Effector CD8-positive, alpha-beta T cell (primary cell): ENCODE results near the gene SLC26A1.

Experiments used
- DNase-seq: peaks from one replicate; lab custom pipeline; 2025; lab: John Stamatoyannopoulos, UW

Gene SLC26A1

DNA sequence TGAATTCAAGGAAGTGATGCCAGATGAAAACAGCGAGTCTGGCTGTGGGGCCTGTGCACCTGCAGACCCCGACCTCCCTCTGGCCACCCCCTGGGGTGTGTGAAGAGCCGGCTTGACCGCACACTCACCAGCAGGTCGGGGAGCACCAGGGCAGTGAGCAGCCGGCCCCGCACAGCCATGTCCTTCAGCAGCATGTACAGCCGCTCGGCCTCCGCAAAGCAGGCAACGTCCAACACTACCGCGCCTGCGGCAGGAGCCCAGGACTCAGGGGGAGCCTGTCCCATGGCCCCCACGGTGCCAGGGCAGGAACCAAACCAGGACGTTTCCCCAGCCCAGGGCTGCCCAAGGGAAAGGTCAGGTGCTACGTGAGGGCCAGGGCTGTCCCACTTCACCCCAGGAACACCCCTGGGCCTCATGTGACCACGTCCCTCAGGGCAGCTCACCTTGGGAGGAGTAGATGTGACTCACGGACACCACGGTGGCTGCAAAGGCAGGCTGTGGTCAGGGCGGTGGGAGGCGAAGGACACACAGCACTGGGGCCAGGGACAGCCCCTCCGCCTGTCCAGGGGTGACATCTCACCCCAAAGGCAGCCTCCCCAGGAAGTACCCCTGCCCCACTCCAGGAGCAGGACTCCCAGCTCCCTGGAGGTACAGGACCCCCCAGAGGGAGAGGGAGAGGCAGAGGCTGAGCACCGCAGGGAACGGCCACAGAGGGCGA, 28.0 kb downstream of the SLC26A1 start:
- no peak for DNase-seq

DNA sequence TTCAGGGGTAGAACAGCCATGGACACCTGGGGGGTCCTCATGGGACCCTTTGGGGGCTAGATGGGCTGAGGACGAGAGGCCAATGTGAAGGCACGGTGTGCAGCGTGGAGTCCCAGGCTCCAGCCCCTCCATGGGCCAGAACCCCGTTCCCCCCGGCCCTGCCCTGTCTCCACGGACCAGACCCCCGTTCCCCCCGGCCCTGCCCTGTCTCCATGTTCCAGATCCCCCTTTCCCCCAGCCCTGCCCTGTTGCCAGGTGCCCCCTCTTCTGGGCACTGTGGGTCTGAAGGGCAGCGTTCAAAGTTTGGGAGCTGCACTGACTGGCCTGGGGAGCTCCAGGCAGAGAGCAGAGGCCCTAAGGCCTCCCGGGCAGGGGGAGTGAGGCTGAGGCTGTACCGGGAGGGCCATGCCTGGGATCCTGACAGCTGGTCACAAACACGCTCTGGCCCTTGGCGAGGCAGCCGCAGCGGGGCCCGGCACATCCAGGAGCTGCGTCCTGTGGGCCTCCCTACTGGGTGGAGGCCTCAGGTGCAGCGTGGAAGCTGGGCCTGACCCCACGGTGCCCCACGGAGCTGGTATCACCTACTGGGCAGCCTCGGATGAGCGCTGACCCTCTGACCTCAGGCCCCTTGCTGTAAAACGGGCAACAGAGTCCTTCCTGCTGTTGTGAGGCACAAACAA, 28.7 kb downstream of the SLC26A1 start:
- DNase-seq, result no peak

DNA sequence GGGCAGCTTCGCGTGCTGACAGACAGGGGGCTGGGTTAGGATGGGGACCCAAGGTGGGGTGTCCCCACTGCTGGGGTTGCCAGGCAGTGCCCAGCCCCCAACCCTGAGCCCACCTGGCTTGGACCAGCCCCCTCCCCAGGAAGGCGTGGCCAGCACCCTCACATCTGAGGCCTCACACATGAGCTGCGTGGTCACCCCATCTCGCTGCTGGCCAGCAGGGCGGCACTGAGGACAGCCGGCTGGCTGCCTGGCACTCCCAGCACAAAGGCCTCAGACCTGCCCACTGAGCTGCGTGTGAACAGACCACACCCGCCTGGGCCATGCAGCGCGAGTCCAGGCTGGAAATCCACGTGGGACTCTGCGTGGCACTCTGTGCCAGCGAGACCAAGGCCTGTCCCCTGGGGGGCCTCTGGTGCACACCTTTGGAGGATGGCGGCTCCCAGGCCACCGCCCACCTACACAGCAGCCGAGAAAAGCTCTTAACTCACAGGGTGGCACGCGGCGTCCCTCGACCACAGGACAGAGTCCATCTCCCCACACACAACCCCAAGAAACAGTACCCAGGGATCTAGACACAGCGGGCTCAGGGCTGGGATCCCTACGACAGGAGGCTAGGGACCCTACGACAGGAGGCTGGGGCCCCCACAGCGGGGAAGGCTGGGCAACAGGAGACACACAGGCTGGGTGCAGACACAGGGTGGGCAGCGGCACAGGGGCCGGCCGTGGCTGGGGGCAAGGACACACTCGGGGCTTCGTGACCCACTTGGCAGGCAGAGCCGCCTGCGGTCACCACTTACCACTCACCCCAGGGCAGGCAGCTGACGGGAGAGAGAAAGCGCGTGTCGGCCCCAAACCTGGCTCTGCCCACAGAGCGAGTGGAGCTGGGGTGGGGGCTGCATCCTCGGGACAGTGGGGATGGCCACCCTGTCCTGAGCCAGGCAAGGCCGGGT, 29.7 kb downstream of the SLC26A1 start:
- no peak for DNase-seq

DNA sequence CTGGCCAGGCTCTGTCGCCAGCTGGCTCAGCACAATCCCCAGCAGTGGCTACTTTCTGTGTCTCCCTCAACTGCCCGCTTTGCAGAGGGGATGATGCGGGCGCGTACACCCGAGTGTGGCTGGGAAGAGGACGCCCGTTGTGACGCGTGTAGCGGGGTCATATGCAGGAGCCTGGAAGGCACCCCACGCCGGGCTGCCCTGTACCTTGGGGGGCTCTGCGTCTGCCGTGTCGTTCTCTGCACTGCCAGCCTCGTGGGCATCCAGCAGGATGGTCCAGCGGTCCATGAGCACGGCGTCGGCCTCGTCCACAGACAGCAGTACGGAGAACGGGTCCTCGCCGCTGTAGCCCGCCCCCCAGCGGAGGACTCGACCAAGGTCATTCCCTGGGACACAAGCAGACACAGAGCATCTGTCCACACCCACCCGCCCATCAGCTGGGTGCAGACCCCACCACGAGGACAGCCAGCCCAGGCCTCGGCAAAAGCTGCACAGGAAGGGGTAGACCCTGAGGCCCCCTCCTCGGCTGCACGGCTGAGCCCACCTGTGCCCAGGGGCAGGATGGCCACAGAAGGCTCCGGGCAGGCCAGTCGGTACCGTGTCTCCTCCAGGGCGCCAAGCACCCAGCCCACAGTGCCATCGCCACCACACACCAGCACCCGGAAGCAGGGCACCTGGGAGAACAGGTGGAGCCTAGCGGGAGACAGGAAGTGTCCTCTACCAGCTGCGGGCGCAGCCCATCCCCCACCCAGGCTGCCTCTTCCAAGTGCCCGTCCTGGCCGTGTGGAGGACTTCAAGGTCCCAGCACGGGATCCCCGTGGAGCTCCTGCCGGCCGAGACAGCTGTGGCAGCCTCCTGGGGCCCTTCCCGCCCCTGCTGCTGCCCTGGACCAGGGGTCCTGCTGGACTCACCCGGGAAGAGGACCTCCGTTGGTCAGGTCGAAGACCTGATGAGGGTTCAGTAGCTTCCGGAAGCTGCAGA, 30.7 kb downstream of the SLC26A1 start:
- no peak for DNase-seq

DNA sequence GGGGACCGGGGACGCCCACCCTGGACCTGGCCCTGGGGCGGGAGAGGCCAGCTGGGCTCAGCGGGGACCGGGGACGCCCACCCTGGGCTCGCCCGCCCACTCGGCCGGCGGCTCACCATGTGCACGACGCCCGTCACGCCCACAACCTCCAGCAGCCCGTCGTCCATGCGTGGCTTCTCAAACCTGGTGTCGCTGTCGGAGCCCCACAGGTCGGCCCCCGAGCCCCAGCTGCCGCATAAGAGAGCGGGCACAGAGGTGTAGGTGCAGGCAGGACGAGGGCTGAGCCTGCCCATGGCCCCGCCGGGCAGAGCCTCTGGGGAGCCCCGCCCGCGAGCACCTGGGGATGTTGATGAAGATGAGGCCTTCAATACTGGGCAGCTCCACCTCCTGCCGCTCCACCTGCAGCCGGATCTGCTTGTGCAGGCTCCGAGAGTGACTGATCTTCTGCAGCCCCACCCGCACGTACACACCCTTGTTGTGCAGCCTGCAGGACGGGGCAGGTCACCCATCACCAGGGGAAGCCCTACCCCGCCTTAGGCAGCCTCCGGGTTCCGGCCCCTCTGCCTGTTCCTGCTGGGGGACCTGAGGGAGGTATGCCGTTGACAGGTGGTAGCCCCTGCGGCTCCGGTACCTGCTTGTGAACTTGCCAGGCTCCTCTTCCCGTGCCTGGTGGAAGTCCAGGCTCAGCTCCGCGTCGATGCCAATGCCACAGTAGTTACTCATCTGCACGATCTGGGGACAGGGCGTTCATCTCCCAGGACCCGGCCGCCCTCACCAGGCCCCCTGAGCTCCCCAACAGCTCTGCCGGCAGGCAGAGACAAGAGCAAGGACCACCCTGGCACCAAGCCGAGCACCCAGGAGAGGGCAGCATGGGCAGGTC, 31.6 kb downstream of the SLC26A1 start:
- DNase-seq, result no peak

DNA sequence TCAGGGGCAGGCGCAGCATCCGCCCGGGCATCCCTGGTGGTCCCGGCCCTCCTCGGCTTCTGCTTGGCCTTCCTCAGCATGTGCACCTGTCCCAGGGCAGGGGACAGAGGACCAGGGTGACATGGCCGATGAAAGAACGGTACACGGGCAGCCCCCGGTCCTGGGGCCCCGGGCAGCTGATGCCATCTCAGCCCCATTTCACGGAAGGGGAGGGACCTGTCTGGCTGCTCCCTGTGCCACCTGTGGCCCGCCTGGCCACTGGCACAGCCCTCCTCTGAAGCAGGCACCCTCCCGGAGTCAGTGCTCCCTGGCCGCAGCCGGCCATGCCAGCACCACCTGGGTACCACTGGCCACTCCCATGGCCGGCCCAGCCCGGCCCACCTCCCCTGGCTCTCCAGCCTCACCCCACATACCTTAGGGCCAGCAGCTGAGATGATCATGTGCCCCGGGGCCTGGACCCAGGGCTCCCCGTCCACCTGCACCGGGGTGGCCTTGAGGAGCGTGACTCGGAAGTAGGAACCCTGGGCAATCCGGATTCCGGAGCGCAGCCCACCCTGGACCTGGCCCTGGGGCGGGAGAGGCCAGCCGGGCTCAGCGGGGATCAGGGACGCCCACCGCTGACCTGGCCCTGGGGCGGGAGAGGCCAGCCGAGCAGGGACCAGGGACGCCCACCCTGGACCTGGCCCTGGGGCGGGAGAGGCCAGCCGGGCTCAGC, 32.4 kb downstream of the SLC26A1 start:
- no peak for DNase-seq

DNA sequence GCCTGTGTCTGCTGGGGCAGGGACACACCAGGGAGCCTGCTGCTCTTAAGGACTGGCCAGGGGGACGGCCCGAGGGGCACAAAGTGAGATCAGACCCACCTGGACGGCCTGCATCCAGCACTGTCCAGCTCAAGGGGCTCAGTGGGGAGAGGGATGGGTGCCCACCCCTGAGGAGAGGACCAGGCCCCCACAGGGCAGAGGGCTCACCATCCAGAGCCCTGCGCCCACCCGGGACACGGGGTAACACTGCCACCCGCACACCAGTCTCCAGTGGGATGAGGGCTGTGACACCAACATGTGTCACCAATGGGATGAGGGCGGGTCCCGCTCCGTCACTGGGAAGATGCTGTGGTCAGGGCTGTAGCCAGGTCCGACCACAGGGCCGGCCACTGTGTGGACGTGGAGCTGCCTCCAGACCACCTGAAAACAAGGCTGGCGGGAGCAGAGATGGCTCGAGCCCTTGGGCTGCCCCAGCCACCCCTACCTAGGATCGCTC, 33.0 kb downstream of the SLC26A1 start:
- no peak for DNase-seq

DNA sequence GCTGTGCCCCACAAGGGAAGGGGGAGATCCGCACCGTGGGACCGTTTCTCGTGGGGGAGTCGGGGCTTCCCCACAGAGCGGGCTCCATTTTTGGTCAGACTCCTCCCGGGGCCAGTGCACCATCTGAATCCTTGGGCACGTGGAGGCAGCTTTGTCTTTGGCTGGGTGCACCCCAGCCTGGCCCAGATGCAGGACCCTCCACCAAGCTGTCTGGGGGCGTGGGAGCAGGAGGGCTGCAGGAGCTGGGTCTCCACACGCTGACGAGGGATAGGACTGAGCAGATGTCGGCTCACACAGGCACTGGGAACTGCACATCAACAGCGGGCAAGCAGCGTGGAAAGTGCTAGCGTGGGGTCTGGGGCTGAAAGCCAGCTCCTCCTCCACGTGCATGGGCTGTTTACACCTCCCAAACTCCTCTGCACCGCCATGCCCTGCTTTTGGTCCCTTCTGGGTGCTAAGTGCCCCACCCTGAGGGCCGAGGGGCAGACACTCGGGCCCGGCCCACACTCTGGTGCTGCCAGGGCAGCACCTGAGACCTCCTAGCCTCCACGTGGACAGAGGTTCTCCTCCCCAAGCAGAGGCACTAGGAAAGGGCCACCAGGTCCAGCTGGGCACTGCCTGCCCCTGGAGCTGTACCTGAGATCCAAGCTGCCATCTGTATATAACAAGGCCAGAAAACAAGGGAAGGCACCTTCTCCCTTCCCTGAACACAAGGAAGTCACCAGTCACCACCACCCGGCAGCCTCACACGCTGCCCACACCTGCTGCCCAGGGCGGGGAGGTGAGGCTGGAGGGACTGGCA, 33.7 kb downstream of the SLC26A1 start:
- no peak for DNase-seq

DNA sequence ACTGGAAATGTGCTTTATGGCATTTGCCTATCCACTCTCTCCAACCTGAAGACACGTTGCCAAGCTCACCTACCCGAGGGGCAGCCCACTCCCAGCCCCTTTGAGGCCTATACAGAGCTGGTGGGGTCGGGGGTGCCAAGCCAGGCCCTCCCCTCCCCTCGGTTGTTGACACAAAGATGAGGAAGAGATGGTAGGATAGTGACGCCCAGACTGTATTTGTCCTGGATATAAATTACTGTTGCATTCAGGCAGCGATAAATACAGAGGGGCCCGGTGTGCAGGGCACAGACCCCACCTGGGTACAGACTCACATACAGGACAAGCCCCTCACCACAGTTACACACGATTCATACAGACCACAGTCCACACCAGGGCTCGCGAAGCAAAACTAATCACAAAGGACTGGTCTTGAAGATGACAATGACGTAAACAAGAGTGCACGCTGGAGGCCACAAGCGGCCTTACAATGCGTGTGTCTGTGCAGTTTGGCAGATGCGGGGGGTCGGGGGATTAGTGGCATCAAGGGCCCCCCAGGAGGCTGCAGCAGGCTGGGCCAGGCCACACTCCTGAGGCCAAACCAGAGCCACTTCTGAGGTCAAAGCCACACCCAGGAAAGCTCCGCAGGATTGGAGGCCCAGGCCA, 34.4 kb downstream of the SLC26A1 start:
- DNase-seq, result no peak

DNA sequence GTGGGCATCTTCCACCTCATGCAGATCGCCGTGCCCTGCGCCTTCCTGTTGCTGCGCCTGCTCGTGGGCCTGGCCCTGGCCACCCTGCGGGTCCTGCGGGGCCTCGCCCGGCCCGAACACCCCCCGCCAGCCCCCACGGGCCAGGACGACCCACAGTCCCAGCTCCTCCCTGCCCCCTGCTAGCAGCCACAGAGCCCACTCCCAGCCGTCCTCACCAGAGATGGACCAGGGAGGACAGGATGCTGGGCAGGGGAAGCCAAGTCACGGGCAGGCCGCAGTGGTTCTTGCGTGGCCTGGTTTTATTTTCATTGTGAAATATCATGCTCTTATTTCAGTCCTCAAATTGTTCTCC, 34.9 kb downstream of the SLC26A1 start:
- no peak for DNase-seq

DNA sequence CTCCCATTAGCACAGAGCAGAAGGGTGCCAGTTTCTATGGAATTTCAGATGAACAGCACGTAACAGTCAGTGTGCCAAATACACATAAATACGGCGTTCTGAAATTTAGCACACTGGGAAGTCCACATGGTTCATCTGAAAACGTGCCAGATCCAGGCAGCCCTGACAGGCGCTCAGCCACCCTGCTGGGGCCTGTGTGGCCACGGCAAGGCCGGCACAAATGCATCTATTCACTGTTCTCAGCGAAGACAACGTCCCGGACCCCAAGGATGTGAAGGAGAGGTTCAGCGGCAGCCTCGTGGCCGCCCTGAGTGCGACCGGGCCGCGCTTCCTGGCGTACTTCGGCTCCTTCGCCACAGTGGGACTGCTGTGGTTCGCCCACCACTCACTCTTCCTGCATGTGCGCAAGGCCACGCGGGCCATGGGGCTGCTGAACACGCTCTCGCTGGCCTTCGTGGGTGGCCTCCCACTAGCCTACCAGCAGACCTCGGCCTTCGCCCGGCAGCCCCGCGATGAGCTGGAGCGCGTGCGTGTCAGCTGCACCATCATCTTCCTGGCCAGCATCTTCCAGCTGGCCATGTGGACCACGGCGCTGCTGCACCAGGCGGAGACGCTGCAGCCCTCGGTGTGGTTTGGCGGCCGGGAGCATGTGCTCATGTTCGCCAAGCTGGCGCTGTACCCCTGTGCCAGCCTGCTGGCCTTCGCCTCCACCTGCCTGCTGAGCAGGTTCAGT, 35.5 kb downstream of the SLC26A1 start:
- DNase-seq, result no peak

DNA sequence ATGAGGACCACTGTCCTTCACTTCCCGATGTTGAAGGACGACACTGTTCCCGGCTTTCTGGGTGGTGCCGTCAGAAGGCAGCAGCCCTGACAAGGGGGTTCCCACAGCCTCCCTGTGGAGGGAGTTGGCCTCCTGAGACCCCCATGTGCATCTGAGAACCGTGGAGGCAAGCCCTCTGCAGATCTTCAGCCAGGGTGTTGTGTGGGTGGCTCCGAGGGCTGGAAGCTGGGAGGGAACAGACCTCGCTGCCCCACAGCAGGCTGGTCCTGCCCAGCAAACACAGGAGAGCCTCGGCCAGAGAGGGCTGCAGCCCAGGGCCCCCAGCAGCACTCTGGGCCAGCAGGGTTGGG, 36.0 kb downstream of the SLC26A1 start:
- DNase-seq, result no peak

DNA sequence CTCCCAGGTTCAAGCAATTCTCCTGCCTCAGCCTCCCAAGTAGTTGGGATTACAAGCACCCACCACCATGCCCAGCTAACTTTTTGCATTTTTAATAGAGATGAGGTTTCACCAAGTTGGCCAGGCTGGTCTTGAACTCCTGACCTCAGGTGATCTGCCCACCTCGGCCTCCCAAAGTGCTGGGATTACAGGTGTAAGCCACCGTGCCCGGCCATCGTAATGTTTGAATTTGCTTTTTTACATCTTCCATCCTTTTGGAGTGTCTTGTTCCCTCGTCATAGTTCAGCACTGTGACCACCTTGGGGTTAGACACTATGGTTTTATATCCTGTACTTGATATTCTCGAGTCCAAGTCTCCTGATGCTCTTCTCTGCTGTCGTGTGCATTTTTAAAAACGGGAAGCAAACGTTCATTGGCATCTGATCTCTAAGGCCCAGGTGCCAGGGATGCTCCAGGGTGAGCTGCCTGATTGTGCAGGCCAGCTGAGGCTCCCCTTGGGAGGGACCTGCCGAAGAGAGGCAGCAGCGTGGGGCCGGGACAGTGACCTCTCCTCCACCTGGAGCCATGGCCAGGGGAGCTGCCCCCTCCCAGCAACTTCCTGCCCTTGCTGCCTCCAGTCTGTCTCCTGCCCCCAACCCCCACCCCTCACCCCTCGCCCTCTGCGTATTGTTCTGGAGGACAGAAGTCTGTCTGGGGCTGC, 36.5 kb downstream of the SLC26A1 start:
- DNase-seq, result no peak

DNA sequence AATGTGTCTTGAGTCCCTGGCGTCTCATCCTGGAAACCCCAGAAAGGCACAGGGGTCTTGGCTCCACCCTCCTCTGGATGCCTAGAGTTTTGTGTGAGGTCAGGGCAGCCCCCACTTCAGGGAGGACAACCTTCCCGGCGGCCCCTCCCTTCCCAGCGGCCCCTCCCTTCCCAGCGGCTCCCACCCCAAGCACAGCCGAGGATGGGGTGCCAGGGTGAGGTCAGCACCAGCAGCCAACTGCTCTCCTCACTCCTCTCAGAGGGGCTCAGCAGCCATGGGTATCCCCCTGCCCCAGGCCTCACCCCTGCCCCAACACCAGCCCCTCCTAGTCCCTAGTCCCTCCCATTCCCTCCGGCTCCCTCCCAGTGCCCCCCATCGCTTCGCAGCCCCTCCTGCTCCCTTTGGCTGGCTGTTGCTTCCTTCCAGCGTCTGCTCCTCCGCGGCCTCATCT, 37.2 kb downstream of the SLC26A1 start:
- DNase-seq, result no peak

DNA sequence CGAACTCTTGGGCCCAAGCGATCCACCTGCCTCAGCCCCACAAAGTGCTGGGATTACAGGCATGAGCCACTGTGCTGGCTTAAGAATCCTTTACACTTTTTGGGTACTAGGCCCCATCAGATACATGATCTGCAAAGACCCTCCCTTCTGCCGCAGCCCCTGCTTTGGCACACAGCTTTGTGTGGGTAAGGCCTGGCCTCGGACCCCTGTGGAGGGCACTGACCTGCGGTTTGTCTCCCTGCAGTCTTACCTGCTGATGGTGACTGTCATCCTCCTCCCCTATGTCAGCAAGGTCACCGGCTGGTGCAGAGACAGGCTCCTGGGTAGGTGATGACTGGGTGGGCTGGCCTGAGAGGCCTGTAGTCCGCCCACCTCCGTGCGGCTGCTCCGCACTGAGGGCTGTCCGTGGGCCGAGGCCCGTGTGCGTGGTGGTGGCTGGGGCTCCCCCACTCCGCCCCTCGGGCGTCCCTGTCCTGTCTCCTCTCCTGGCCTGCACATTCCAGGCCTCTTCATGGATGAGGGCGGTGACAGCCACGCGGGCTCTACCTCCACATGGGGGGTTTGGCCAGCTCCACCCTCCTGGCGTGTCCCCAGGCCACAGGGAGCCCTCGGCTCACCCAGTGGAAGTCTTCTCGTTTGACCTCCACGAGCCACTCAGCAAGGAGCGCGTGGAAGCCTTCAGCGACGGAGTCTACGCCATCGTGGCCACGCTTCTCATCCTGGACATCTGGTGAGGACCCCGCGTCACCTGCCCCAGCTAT, 37.9 kb downstream of the SLC26A1 start:
- DNase-seq, result no peak
